GM23338 (cell line): ENCODE measurements around the gene MAP3K10.
"Not testable (repeated sequence)": the region's sequence is repeated elsewhere in the genome, so short reads cannot be mapped to it uniquely, and the experiment has no call there.

ENCODE experiments used
- CREB1 ChIP-seq: fragments of 250-450 bp; sonication (Bioruptor Pico); IDR thresholded peaks from 2 replicates; pipeline ENCODE4 v1.5.0; 2020; ENCODE audit warnings: low read depth, mild to moderate bottlenecking, moderate library complexity
- CTCF ChIP-seq, 2 experiments: fragments of 200-600 bp in 1 of 2; sonication (generic) in 1 of 2; conservative IDR thresholded peaks; 2 replicates each; pipeline versions ENCODE4 v1.5.1 to v1.6.1; 2016 to 2017; ENCODE audit warnings: antibody characterized with exemption in 2 of 2, low read depth in 2 of 2, mild to moderate bottlenecking in 2 of 2, moderate library complexity in 1 of 2
- EZH2 ChIP-seq: fragments of 200-600 bp; sonication (generic); IDR thresholded peaks from one replicate; pipeline ENCODE4 v1.8.0; 2017; ENCODE audit warnings: antibody characterized with exemption, mild to moderate bottlenecking, low read depth; ENCODE audit not compliant: unreplicated experiment
- EZH2phosphoT487 ChIP-seq: fragments of 200-600 bp; sonication (generic); IDR thresholded peaks from one replicate; pipeline ENCODE4 v1.8.1; 2018; ENCODE audit warnings: antibody characterized with exemption; ENCODE audit not compliant: unreplicated experiment
- JUNB ChIP-seq: IDR thresholded peaks from one replicate; pipeline ENCODE4 v1.6.1; 2016; ENCODE audit warnings: antibody characterized with exemption; ENCODE audit not compliant: unreplicated experiment
- NANOG ChIP-seq: IDR thresholded peaks from 2 replicates; pipeline ENCODE4 v1.6.1; 2016; ENCODE audit warnings: antibody characterized with exemption, borderline replicate concordance
- POLR2AphosphoS5 ChIP-seq: IDR thresholded peaks from 2 replicates; pipeline ENCODE4 v1.6.1; 2016; ENCODE audit warnings: antibody characterized with exemption, low read depth
- STAT1 ChIP-seq: IDR thresholded peaks from one replicate; pipeline ENCODE4 v1.6.1; 2016; ENCODE audit warnings: antibody characterized with exemption; ENCODE audit not compliant: unreplicated experiment
- ZNF114 ChIP-seq: fragments of 250-450 bp; sonication (Bioruptor Pico); IDR thresholded peaks from 2 replicates; pipeline ENCODE4 v1.5.0; 2020; ENCODE audit warnings: mild to moderate bottlenecking, moderate library complexity
- ZNF331 ChIP-seq: fragments of 250-450 bp; sonication (Bioruptor Pico); IDR thresholded peaks from 2 replicates; pipeline ENCODE4 v1.5.0; 2020; ENCODE audit warnings: low read depth, mild to moderate bottlenecking, moderate library complexity
- ZNF462 ChIP-seq: fragments of 250-450 bp; sonication (Bioruptor Pico); IDR thresholded peaks from 2 replicates; pipeline ENCODE4 v1.5.0; 2020; ENCODE audit warnings: mild to moderate bottlenecking, moderate library complexity
- TF ChIP-seq, protein P1 (sequence below): IDR thresholded peaks from one replicate; pipeline ENCODE4 v1.6.1; 2018; ENCODE audit warnings: antibody characterized with exemption; ENCODE audit not compliant: unreplicated experiment
- TF ChIP-seq, protein P2 (sequence below): IDR thresholded peaks from 2 replicates; pipeline ENCODE4 v1.6.1; 2016; ENCODE audit warnings: antibody characterized with exemption

DNA sequence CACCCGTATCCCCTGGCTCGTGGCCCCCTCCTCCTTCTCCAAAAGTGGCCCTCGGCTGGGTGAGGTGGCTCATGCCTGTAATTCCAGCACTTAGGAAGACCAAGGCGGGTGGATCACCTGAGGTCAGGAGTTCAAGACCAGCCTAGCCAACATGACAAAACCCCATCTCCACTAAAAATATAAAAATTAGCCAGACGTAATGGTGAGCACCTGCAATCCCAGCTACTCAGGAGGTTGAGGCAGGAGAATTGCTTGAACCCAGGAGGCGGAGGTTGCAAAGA is 45.5 kb upstream of the MAP3K10 start:
- not testable (repeated sequence) for TF ChIP-seq CTCF (conservative IDR thresholded peaks at IDR 0.05; ENCODE audit: low read depth in 2 of 2); EZH2; CREB1; STAT1; JUNB; POLR2AphosphoS5; EZH2phosphoT487; ZNF114 (CRISPR knock-in tag); ZNF462 (CRISPR knock-in tag); ZNF331; NANOG
- TF ChIP-seq, protein P1, sequence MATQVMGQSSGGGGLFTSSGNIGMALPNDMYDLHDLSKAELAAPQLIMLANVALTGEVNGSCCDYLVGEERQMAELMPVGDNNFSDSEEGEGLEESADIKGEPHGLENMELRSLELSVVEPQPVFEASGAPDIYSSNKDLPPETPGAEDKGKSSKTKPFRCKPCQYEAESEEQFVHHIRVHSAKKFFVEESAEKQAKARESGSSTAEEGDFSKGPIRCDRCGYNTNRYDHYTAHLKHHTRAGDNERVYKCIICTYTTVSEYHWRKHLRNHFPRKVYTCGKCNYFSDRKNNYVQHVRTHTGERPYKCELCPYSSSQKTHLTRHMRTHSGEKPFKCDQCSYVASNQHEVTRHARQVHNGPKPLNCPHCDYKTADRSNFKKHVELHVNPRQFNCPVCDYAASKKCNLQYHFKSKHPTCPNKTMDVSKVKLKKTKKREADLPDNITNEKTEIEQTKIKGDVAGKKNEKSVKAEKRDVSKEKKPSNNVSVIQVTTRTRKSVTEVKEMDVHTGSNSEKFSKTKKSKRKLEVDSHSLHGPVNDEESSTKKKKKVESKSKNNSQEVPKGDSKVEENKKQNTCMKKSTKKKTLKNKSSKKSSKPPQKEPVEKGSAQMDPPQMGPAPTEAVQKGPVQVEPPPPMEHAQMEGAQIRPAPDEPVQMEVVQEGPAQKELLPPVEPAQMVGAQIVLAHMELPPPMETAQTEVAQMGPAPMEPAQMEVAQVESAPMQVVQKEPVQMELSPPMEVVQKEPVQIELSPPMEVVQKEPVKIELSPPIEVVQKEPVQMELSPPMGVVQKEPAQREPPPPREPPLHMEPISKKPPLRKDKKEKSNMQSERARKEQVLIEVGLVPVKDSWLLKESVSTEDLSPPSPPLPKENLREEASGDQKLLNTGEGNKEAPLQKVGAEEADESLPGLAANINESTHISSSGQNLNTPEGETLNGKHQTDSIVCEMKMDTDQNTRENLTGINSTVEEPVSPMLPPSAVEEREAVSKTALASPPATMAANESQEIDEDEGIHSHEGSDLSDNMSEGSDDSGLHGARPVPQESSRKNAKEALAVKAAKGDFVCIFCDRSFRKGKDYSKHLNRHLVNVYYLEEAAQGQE: not testable (repeated sequence)
- TF ChIP-seq, protein P2, sequence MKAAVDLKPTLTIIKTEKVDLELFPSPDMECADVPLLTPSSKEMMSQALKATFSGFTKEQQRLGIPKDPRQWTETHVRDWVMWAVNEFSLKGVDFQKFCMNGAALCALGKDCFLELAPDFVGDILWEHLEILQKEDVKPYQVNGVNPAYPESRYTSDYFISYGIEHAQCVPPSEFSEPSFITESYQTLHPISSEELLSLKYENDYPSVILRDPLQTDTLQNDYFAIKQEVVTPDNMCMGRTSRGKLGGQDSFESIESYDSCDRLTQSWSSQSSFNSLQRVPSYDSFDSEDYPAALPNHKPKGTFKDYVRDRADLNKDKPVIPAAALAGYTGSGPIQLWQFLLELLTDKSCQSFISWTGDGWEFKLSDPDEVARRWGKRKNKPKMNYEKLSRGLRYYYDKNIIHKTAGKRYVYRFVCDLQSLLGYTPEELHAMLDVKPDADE: not testable (repeated sequence)
